Measurements from ENCODE around the gene KRT39. TPM values are rescaled to one million over a fixed set of nuclear protein-coding genes. Genes with fewer than 3 reads are reported as not detected.

The KRT39 gene
- total and polyA plus RNA-seq, 2 donors (not counting 3 experiments of a cell fraction or from before 2014, with no cell fraction given): not detected

GRCh38 chr17:40975516-40975915 lies 8.8 kb upstream of the KRT39 start:
- Histone ChIP-seq H3K9me3 (replicated peaks; ENCODE audit: control insufficient read depth, insufficient read depth, low read length) (no peaks in the 10 kb centered on the region), H4K20me1 (replicated peaks; ENCODE audit: control insufficient read depth, extremely low read depth, insufficient read depth, low read length) (no peaks in the 10 kb centered on the region), H3K4me1 (ENCODE audit: control insufficient read depth, extremely low read depth, insufficient read depth, low read length) (no peaks in the 10 kb centered on the region), H3K9ac (replicated peaks; ENCODE audit: extremely low read depth, insufficient read depth, low read length) (no peak overlapping the region), H3K4me3 (replicated peaks in 1 of 3; ENCODE audit: insufficient read depth in 1 of 3, low read depth in 1 of 3, low read length in 3 of 3) (no peak overlapping the region), H3K27ac (ENCODE audit: insufficient read depth, low read depth, low read length) (no peak overlapping the region), H3K4me2 (ENCODE audit: insufficient read depth, low read length) (no peak overlapping the region), H2AFZ (ENCODE audit: low read depth, low read length) (no peak overlapping the region), H3K27me3 (ENCODE audit: control insufficient read depth in 2 of 2, insufficient read depth in 2 of 2, low read length in 2 of 2) (peaks cover 0 to 3% of the 10 kb centered on the region in 2 experiments), H3K36me3 (ENCODE audit: control insufficient read depth in 2 of 2, extremely low read depth in 1 of 2, insufficient read depth in 2 of 2, low read length in 2 of 2) (no peaks in the 10 kb centered on the region), H3K79me2 (ENCODE audit: control insufficient read depth, insufficient read depth, low read length) (no peaks in the 10 kb centered on the region), H3K9me1 (replicated peaks; ENCODE audit: control insufficient read depth, extremely low read depth, insufficient read depth, low read length) (no peaks in the 10 kb centered on the region)
- intact Hi-C loops (cut with micrococcal nuclease): no loop called here
- DNase-seq (ENCODE audit: low read depth, low spot score) (no peak), FAIRE-seq (no peak)
- POLR2A ChIA-PET: no interaction called here
- CTCF ChIA-PET: no interaction called here
- TF ChIP-seq POLR2AphosphoS5 (IDR thresholded peaks at IDR 0.05; ENCODE audit: insufficient read depth, low read depth, low read length): no peak
- no peak for TF ChIP-seq POLR2A (IDR thresholded peaks at IDR 0.05; ENCODE audit: low read depth, low read length)
- TF ChIP-seq GATA2 (IDR thresholded peaks at IDR 0.05; ENCODE audit: insufficient read depth, insufficient read length, low read depth, low read length): no peak
- no peak for TF ChIP-seq CTCF (IDR thresholded peaks at IDR 0.05; ENCODE audit: extremely low read depth in 1 of 2, insufficient read depth in 1 of 2, low read depth in 1 of 2, low read length in 2 of 2)
- no peak for TF ChIP-seq FOS (IDR thresholded peaks at IDR 0.05; ENCODE audit: borderline replicate concordance, insufficient read depth, low read length)
- no peak for TF ChIP-seq EZH2 (IDR thresholded peaks at IDR 0.05; ENCODE audit: borderline replicate concordance, low read depth, low read length, severe bottlenecking)
- no peak for TF ChIP-seq MYC (IDR thresholded peaks at IDR 0.05; ENCODE audit: low read depth, low read length)
- no peak for TF ChIP-seq MAX (IDR thresholded peaks at IDR 0.05; ENCODE audit: insufficient read depth, insufficient read length)
- TF ChIP-seq JUN (IDR thresholded peaks at IDR 0.05; ENCODE audit: borderline replicate concordance, insufficient read depth, insufficient read length, low read depth): no peak
- BruUV-seq (replicated peaks): no TSS peak
- dilution Hi-C loops (cut with MboI; ENCODE audit: extremely low pct_ligation_motif_present, low sequenced_read_pairs): no loop called here

Data from endothelial cell of umbilical vein (primary cell).